ENCODE data around the gene C2orf92.

The C2orf92 gene

DNA sequence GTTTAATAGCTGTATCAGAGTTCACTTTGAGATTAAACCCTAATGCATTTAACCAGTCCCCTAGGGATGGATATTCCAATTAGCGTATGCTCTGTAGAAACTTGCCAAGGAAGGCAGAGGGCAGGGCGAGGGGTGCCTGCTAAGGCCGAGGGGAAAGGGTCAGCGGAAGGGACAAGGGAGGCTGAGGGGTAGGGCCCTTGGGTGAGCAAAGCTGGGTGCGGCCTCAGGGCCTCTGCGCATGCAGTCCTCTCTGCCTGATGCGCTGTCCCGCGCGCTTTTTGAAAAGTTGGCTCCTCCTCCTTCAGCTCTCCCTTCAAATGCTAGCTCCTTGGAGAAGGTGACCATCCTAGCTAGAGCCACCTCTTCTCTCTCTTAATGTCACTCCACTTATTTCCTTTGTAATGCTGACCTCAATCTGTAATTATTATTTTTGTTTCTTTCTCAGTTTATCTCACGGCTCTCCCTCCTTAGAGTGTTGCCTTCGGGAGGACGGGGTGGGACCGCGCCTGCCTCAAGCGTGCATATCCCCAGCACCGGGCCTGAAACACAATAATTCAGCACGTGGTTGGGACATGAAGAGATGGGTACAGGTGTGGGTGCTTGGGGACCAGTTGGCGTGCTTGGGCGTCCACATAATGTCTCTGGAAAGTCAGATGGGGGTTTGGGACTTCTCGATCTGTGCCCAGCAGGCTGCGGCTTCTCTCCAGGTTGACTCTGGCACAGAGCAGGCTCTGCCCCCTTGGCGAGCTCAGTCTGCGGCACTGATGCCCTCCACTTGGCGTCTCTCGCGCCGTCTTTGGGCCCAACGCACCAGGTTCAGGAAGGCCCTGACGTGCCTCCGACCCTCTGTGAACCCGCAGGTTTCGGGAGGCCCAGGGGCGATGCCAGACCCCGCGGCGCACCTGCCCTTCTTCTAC is 53.9 kb downstream of the C2orf92 start:
- Histone ChIP-seq H3K27me3 (ENCODE audit: control insufficient read depth, insufficient read depth, low read length) (no peaks in the 10 kb centered on the region), H3K27ac (ENCODE audit: low read depth, low read length) (no peak overlapping the region), H3K4me1 (ENCODE audit: control insufficient read depth, insufficient read depth, low read length) (no peaks in the 10 kb centered on the region), H3K4me3 (ENCODE audit: low read length) (no peak overlapping the region), H3K36me3 (ENCODE audit: control insufficient read depth, insufficient read depth, low read length) (no peaks in the 10 kb centered on the region), H3K9ac (ENCODE audit: low read length) (no peak overlapping the region)

DNA sequence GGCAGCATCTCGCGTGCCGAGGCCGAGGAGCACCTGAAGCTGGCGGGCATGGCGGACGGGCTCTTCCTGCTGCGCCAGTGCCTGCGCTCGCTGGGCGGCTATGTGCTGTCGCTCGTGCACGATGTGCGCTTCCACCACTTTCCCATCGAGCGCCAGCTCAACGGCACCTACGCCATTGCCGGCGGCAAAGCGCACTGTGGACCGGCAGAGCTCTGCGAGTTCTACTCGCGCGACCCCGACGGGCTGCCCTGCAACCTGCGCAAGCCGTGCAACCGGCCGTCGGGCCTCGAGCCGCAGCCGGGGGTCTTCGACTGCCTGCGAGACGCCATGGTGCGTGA is 54.5 kb downstream of the C2orf92 start:
- H3K4me3 ChIP-seq (ENCODE audit: low read length) = no peak overlapping the region
- H3K36me3 ChIP-seq (ENCODE audit: control insufficient read depth, insufficient read depth, low read length) = no peaks in the 10 kb centered on the region
- H3K27me3 ChIP-seq (ENCODE audit: control insufficient read depth, insufficient read depth, low read length) = no peaks in the 10 kb centered on the region
- no peaks in the 10 kb centered on the region for H3K4me1 ChIP-seq (ENCODE audit: control insufficient read depth, insufficient read depth, low read length)
- H3K9ac ChIP-seq (ENCODE audit: low read length) = no peak overlapping the region
- no peak overlapping the region for H3K27ac ChIP-seq (ENCODE audit: low read depth, low read length)

DNA sequence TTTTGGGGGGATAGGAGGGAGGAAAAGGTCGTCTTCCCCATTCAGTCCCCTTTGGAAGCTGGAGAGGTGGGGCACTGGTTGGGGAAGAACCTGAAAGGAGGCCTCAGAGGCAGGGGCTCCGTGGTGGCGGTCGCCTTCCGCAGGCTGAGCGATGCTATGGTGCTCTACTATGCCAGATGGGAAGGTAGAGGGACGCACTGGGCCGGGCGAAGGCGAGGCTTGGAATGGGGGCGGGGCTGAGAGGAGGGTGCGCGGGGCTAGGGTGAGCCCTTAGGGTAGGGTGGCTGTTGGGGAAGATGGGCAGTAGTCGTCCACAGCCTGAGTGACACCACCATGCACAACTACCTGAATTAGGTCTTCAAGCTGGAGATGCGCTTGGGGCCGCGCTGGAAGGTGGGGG is 55.0 kb downstream of the C2orf92 start:
- H3K4me1 ChIP-seq (ENCODE audit: control insufficient read depth, insufficient read depth, low read length) = no peaks in the 10 kb centered on the region
- H3K27me3 ChIP-seq (ENCODE audit: control insufficient read depth, insufficient read depth, low read length) = no peaks in the 10 kb centered on the region
- no peak overlapping the region for H3K4me3 ChIP-seq (ENCODE audit: low read length)

DNA sequence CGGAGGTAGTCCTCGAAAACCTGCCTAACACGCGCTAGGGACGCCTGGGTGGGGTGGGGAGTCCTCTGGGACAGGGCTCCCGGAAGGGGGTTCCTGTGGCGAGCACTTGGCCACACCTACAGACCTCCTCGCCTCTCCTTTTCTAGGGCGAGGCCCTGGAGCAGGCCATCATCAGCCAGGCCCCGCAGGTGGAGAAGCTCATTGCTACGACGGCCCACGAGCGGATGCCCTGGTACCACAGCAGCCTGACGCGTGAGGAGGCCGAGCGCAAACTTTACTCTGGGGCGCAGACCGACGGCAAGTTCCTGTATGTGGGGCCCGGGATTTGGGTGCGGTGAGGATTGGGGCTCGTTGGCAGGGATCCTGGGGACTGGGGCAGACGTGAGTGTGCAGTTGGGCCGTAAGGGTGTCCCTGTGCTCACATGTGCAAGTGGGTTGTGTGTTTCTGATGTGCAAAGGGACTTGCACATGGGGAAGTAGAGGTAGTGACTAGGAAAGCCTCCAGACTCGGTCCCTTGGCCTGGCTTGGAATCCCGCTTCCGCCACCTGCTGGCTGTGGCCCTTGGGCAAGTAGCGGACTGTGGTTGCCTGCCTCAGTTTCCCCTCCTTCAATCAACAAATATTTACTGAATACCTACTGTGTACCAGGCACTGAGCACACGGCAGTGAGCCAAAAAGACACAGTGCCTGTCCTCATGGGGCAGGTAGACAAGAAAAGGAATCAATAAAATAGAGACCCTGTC is 55.6 kb downstream of the C2orf92 start:
- no peaks in the 10 kb centered on the region for H3K36me3 ChIP-seq (ENCODE audit: control insufficient read depth, insufficient read depth, low read length)
- H3K27ac ChIP-seq (ENCODE audit: low read depth, low read length) = no peak overlapping the region
- no peak overlapping the region for H3K4me3 ChIP-seq (ENCODE audit: low read length)
- no peak overlapping the region for H3K9ac ChIP-seq (ENCODE audit: low read length)
- no peaks in the 10 kb centered on the region for H3K4me1 ChIP-seq (ENCODE audit: control insufficient read depth, insufficient read depth, low read length)
- H3K27me3 ChIP-seq (ENCODE audit: control insufficient read depth, insufficient read depth, low read length) = no peaks in the 10 kb centered on the region

More for the DNA sequence above, 55.0 kb downstream of the C2orf92 start:
- H3K36me3 ChIP-seq (ENCODE audit: control insufficient read depth, insufficient read depth, low read length) = no peaks in the 10 kb centered on the region
- H3K27ac ChIP-seq (ENCODE audit: low read depth, low read length) = no peak overlapping the region
- H3K9ac ChIP-seq (ENCODE audit: low read length) = no peak overlapping the region

DNA sequence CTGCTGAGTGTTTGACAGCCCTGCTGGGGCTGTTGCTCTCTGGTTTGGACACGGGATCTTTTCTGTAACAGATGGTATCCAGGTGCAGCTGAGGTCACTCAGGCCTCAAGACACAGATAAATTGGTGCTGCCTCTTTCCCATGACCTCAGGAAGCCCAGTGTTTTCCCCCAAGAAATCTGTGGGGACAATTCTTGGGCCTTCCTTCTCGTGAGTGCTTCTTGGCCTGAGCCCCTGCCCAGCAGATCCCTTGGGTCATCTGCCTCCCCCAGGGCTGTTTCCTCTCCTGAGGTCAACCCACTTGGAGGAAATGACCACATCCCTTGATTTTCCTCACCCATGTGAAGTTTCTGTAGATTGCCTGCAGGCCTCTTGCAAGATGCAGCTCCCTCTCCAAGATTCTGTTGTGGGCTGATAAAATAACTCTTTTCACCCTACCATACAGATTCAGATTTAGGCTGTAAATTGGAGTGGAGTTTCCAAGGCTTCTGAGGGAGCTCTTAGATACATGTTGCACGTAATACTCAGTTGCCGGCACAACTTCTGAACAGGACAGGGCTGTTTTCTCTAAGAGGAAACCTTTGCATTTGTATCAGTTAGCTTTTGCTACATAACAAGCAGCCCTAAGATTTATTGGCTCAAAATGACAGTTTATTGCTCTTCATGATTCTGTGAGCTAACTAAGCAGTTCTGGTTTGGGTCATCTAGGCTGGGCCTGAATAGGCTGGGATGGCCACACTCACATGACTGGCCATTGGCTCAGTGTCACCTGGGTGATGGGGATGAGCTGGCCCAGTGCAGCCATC is 57.0 kb downstream of the C2orf92 start:
- Histone ChIP-seq H3K4me3 (ENCODE audit: low read length) (no peak overlapping the region), H3K36me3 (ENCODE audit: control insufficient read depth, insufficient read depth, low read length) (no peaks in the 10 kb centered on the region), H3K4me1 (ENCODE audit: control insufficient read depth, insufficient read depth, low read length) (no peaks in the 10 kb centered on the region), H3K27me3 (ENCODE audit: control insufficient read depth, insufficient read depth, low read length) (no peaks in the 10 kb centered on the region), H3K27ac (ENCODE audit: low read depth, low read length) (no peak overlapping the region), H3K9ac (ENCODE audit: low read length) (no peak overlapping the region)

DNA sequence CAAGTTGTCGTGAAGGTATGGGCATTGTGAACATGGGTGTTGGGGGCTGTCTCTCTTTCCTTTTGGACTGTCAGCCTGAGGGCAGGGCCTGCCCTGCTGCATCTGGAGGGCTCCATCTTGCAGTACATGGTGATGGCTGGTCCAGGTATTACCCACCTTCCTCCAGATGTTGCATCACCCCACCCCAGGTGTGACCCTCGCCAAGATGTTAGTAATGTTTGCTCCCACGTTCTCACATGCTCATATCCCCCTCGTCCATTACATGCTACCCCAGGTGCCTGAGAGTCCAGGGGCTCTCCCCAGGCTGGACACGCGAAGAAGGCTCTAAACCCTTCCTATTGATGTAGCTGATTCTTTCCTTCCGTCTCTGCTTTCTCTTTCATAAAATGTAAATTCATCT is 57.8 kb downstream of the C2orf92 start:
- no peaks in the 10 kb centered on the region for H3K4me1 ChIP-seq (ENCODE audit: control insufficient read depth, insufficient read depth, low read length)
- no peak overlapping the region for H3K9ac ChIP-seq (ENCODE audit: low read length)
- no peak overlapping the region for H3K4me3 ChIP-seq (ENCODE audit: low read length)
- H3K36me3 ChIP-seq (ENCODE audit: control insufficient read depth, insufficient read depth, low read length) = no peaks in the 10 kb centered on the region
- no peak overlapping the region for H3K27ac ChIP-seq (ENCODE audit: low read depth, low read length)
- no peaks in the 10 kb centered on the region for H3K27me3 ChIP-seq (ENCODE audit: control insufficient read depth, insufficient read depth, low read length)

DNA sequence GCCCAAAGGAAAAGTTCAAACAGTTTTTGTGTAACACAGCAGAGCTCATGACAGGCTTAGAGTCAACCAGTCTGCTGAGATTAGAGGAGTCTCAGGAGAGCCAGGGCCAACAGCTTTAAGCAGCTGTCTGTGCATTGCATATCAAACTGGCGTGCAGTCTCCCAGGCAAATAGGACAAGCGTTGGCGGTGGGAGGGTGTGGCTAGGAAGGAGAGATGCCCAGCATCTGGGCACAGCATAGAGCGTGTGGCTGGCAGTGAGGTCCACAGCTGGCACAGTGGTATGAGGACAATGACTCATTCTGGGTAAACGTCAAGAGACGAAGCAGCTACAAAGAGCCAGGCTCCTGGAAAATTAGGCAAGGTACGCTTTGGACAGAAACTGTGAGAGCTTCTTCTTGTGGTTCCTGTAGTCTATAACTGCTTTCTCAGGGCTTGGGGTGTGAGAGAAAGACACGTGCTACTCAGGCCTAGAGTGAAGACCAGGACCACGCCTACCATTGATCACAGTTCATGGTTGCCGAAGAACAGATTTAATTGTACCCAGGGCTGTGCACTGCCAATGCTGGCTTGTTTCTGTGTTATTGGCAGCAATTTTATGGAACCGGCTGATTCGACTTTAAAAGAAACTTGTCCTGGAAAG is 58.7 kb downstream of the C2orf92 start:
- peak overlapping the region; percentile 44 for H3K27ac ChIP-seq (ENCODE audit: low read depth, low read length)
- H3K36me3 ChIP-seq (ENCODE audit: control insufficient read depth, insufficient read depth, low read length) = no peaks in the 10 kb centered on the region
- no peak overlapping the region for H3K9ac ChIP-seq (ENCODE audit: low read length)
- H3K4me3 ChIP-seq (ENCODE audit: low read length) = no peak overlapping the region
- no peaks in the 10 kb centered on the region for H3K27me3 ChIP-seq (ENCODE audit: control insufficient read depth, insufficient read depth, low read length)
- no peaks in the 10 kb centered on the region for H3K4me1 ChIP-seq (ENCODE audit: control insufficient read depth, insufficient read depth, low read length)

DNA sequence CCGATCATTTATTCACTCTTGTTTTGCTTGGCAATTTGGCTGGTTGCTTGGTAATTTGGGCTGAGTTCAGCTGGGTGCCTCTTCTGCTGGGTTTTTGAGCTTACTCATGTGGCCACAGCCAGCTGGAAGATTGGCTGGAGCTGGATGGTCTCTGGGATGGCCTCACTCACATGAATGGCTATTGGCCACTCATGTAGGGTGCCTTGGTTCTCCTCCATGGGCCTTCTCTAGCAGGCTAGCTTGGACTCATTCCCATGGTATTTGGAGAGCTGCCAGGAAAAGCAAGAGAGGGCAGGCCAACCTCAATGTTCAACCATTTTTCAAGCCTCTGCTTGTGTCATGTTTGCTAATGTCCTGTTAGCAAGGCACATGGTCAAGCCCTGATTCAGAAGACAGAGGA is 60.7 kb downstream of the C2orf92 start:
- Histone ChIP-seq H3K4me1 (ENCODE audit: control insufficient read depth, insufficient read depth, low read length) (no peaks in the 10 kb centered on the region), H3K27me3 (ENCODE audit: control insufficient read depth, insufficient read depth, low read length) (no peaks in the 10 kb centered on the region), H3K36me3 (ENCODE audit: control insufficient read depth, insufficient read depth, low read length) (no peaks in the 10 kb centered on the region), H3K9ac (ENCODE audit: low read length) (no peak overlapping the region), H3K27ac (ENCODE audit: low read depth, low read length) (no peak overlapping the region), H3K4me3 (ENCODE audit: low read length) (no peak overlapping the region)

DNA sequence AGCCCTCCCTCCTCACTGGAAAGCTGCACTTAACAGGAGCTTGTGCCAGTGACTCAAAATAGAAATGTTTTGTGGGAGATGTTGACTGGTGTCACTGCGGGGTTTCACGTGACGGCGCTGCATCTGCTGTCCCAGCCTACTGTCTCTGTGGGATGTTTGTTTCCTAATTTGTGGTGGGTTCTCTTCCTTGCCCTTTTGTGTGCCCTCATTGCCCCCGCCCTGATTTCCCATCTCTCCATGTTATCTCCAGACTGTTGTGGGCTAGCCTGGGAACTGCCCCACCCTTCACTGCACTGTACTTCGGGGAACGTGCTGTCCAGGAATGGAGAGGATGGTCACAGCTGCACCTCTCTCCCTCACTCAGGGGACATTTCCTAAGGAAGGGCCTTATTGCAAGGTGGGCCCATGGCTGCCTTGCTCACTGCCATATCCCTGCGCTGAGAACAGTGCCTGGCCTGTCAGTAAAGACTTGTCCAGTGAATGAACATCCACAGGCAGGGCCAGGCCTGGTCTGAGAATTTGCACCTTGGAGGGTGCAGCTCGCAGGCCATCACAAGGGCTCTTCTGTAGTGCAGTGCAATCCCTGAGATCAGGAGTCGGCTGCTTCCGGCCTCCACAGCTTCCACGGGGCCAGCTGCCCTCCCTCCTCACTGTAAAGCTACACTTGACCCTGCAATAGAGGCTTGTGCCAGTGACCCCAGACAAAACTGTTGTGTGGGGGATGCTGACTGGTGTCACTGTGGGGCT is 61.9 kb downstream of the C2orf92 start:
- Histone ChIP-seq H3K4me3 (ENCODE audit: low read length) (no peak overlapping the region), H3K27me3 (ENCODE audit: control insufficient read depth, insufficient read depth, low read length) (no peaks in the 10 kb centered on the region), H3K4me1 (ENCODE audit: control insufficient read depth, insufficient read depth, low read length) (no peaks in the 10 kb centered on the region), H3K9ac (ENCODE audit: low read length) (no peak overlapping the region), H3K36me3 (ENCODE audit: control insufficient read depth, insufficient read depth, low read length) (no peaks in the 10 kb centered on the region), H3K27ac (ENCODE audit: low read depth, low read length) (no peak overlapping the region)

DNA sequence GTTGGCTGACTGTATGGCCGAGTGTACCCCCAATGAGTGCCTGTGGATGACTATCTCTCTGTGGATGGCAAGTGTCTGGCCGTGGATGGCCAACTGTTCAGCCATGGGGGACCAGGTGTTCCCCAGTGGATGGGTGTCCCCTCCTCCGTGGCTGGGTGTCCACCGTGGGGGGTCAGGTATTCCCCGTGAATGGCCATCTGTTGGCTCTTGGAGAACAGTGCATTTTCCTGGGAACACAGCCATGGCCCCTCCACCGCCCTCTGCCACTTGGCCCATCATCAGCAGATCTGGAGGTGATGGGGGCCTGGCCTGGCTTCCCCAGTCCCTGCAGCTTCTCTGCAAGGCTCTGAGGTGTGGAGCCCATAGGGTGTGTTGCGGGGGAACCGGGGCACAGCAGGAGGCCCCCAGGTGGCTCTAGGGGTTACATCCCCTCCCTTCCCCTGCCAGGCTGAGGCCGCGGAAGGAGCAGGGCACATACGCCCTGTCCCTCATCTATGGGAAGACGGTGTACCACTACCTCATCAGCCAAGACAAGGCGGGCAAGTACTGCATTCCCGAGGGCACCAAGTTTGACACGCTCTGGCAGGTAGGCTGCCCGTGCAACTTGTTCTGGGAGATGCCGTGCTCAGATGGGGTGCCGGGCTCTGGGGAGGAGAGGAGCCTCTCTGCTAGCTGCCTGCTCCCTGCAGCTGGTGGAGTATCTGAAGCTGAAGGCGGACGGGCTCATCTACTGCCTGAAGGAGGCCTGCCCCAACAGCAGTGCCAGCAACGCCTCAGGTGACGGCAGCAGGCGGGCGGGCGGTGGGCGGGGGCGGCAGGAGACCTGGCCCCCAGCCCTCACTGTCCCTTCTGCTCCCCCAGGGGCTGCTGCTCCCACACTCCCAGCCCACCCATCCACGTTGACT is 63.2 kb downstream of the C2orf92 start:
- Histone ChIP-seq H3K27ac (ENCODE audit: low read depth, low read length) (no peak overlapping the region), H3K4me1 (ENCODE audit: control insufficient read depth, insufficient read depth, low read length) (no peaks in the 10 kb centered on the region), H3K36me3 (ENCODE audit: control insufficient read depth, insufficient read depth, low read length) (no peaks in the 10 kb centered on the region), H3K9ac (ENCODE audit: low read length) (no peak overlapping the region), H3K27me3 (ENCODE audit: control insufficient read depth, insufficient read depth, low read length) (no peaks in the 10 kb centered on the region), H3K4me3 (ENCODE audit: low read length) (no peak overlapping the region)
